CD14-positive monocyte (primary cell): Measurements from ENCODE around the gene RYR3. TPM values are rescaled to one million over a fixed set of nuclear protein-coding genes. Genes with fewer than 3 reads are reported as not detected.

Experiments
- DNase-seq, 3 donors: peaks; one replicate each; pipeline ENCODE4 v3.0.0-alpha.2; 2011 to 2022
- H2AFZ ChIP-seq: 2 replicates; pipeline ENCODE4 v1.6.0; 2012; ENCODE audit warnings: mild to moderate bottlenecking, low read depth, low read length, inconsistent platforms; ENCODE audit not compliant: insufficient read depth, poor library complexity, severe bottlenecking
- H3K27ac ChIP-seq, 2 donors: 1 replicate in 1 of 2; 2 replicates in 1 of 2; pipeline ENCODE4 v1.5.1; 2012 to 2013; ENCODE audit warnings: low read length in 2 of 2, control low read depth in 1 of 2, inconsistent platforms in 1 of 2, low read depth in 1 of 2, mild to moderate bottlenecking in 1 of 2
- H3K27me3 ChIP-seq, 2 donors: one replicate each; pipeline versions ENCODE4 v1.6.0 to v1.6.1; 2011 to 2013; ENCODE audit warnings: low read length in 2 of 2; ENCODE audit not compliant: control insufficient read depth in 2 of 2, insufficient read depth in 2 of 2
- H3K36me3 ChIP-seq, 2 donors: replicated peaks in 1 of 2; 1 replicate in 1 of 2; 2 replicates in 1 of 2; pipeline versions ENCODE4 v1.5.1 to v1.6.1; 2012 to 2013; ENCODE audit warnings: low read length in 2 of 2, control low read depth in 1 of 2, inconsistent platforms in 1 of 2, mild to moderate bottlenecking in 1 of 2; ENCODE audit not compliant: insufficient read depth in 2 of 2, control insufficient read depth in 1 of 2
- H3K4me1 ChIP-seq, 2 donors: 1 replicate in 1 of 2; 2 replicates in 1 of 2; pipeline versions ENCODE4 v1.5.1 to v1.6.1; 2012 to 2013; ENCODE audit warnings: low read length in 2 of 2, control low read depth in 1 of 2, inconsistent platforms in 1 of 2, mild to moderate bottlenecking in 1 of 2, moderate library complexity in 1 of 2; ENCODE audit not compliant: insufficient read depth in 2 of 2, control insufficient read depth in 1 of 2
- H3K4me2 ChIP-seq: replicated peaks from 2 replicates; pipeline ENCODE3; 2012; ENCODE audit warnings: low read length, moderate library complexity, mild to moderate bottlenecking; ENCODE audit not compliant: poor library complexity, severe bottlenecking; ENCODE audit errors: extremely low read depth
- H3K4me3 ChIP-seq, 3 experiments: fragments of 200-600 bp in 1 of 3; sonication (generic) in 1 of 3; replicated peaks in 1 of 3; 1 replicate in 2 of 3; 2 replicates in 1 of 3; pipeline ENCODE4 v1.5.1; 2011 to 2013; ENCODE audit warnings: low read length in 3 of 3, mild to moderate bottlenecking in 3 of 3, control low read depth in 2 of 3, low read depth in 2 of 3, inconsistent platforms in 1 of 3, moderate library complexity in 1 of 3
- H3K79me2 ChIP-seq: 2 replicates; pipeline ENCODE4 v1.6.0; 2012; ENCODE audit warnings: mild to moderate bottlenecking, control low read depth, inconsistent platforms, low read length, moderate library complexity; ENCODE audit not compliant: insufficient read depth
- H3K9ac ChIP-seq: 2 replicates; pipeline ENCODE4 v1.6.0; 2017; ENCODE audit warnings: low read length, mild to moderate bottlenecking; ENCODE audit not compliant: insufficient read depth, poor library complexity, severe bottlenecking
- H3K9me3 ChIP-seq, 2 donors: replicated peaks in 1 of 2; 1 replicate in 1 of 2; 2 replicates in 1 of 2; pipeline versions ENCODE4 v1.5.1 to v1.6.1; 2012 to 2013; ENCODE audit warnings: low read length in 2 of 2, control low read depth in 1 of 2; ENCODE audit not compliant: control insufficient read depth in 1 of 2, insufficient read depth in 1 of 2
- H4K20me1 ChIP-seq: 2 replicates; pipeline ENCODE4 v1.6.0; 2012; ENCODE audit warnings: mild to moderate bottlenecking, low read length, control low read depth, moderate library complexity; ENCODE audit not compliant: insufficient read depth
- H3K27ac Mint-ChIP-seq, 7 donors: one replicate each; pipeline ENCODE4 v1.8.0; 2020; ENCODE audit warnings: mild to moderate bottlenecking in 7 of 7, mixed read lengths in 7 of 7, moderate library complexity in 6 of 7, inconsistent platforms in 2 of 7
- H3K27me3 Mint-ChIP-seq, 3 donors: one replicate each; pipeline ENCODE4 v1.8.0; 2021 to 2022; ENCODE audit warnings: low read depth in 3 of 3, mild to moderate bottlenecking in 3 of 3, mixed read lengths in 3 of 3, moderate library complexity in 3 of 3, inconsistent platforms in 1 of 3
- H3K36me3 Mint-ChIP-seq, 2 donors: one replicate each; pipeline ENCODE4 v1.8.0; 2020; ENCODE audit warnings: mixed read lengths in 2 of 2, inconsistent platforms in 1 of 2, mild to moderate bottlenecking in 1 of 2
- H3K4me1 Mint-ChIP-seq: one replicate; pipeline ENCODE4 v1.8.0; 2020; ENCODE audit warnings: mild to moderate bottlenecking, mixed read lengths
- H3K4me3 Mint-ChIP-seq, 2 donors: one replicate each; pipeline ENCODE4 v1.8.0; 2020; ENCODE audit warnings: mild to moderate bottlenecking in 2 of 2, mixed read lengths in 2 of 2, moderate library complexity in 1 of 2
- H3K9me3 Mint-ChIP-seq, 7 donors: one replicate each; pipeline ENCODE4 v1.8.0; 2020 to 2022; ENCODE audit warnings: mixed read lengths in 7 of 7, mild to moderate bottlenecking in 6 of 7, moderate library complexity in 6 of 7, inconsistent platforms in 2 of 7
- CTCF ChIP-seq: fragments of 200-600 bp; IDR thresholded peaks from one replicate; pipeline ENCODE4 v1.8.0; 2022; ENCODE audit warnings: antibody characterized with exemption, mild to moderate bottlenecking
- WGBS: methylation state at CpG from one replicate; pipeline ENCODE4 v1.1.5; 2013; ENCODE audit warnings: missing lambda C conversion rate; ENCODE audit not compliant: insufficient coverage; 5-methylcytosine and 5-hydroxymethylcytosine counted together
- intact Hi-C, 2 donors: fragments of 100-400 bp; cut with micrococcal nuclease; formaldehyde crosslinking; loops; one replicate each; pipeline versions ENCODE4 v1.15.0 to v1.15.1; 2023
- polyA plus RNA-seq, 3 donors: library from polyadenylated mRNA; depleted of rRNA in 1 of 3; unstranded in 2 of 3; stranded (reverse) in 1 of 3; fragments of 300-500 nt in 2 of 3; fragments of >200 nt in 1 of 3; fragmentation: Illumina TruSeq in 2 of 3; gene quantifications; 1 replicate in 2 of 3; 2 replicates in 1 of 3; pipeline ENCODE4 v1.2.3, GENCODE V29; 2012 to 2021

The RYR3 gene
- polyA plus RNA-seq, 3 donors: not detected

- H3K36me3 ChIP-seq: no peaks in the 10 kb centered on the region
- no peaks in the 10 kb centered on the region for H3K27me3 ChIP-seq
- no peaks in the 10 kb centered on the region for H3K36me3 Mint-ChIP-seq
- intact Hi-C loops: no loop called here
- no peak overlapping the region for H3K27ac Mint-ChIP-seq
- no peaks in the 10 kb centered on the region for H3K4me1 ChIP-seq
- peaks cover 0 to 3% of the 10 kb centered on the region in 2 donors for H3K9me3 ChIP-seq
- peaks cover 0 to 2% (median 0%) of the 10 kb centered on the region in 3 donors for H3K27me3 Mint-ChIP-seq
- H3K79me2 ChIP-seq: no peaks in the 10 kb centered on the region
- no peak overlapping the region for H3K27ac ChIP-seq
- H3K4me1 Mint-ChIP-seq: no peaks in the 10 kb centered on the region
- peaks cover 0 to 3% (median 0%) of the 10 kb centered on the region in 7 donors for H3K9me3 Mint-ChIP-seq
- H3K4me3 ChIP-seq: no peak overlapping the region
- H3K4me3 Mint-ChIP-seq: no peak overlapping the region
- H3K9ac ChIP-seq: no peak overlapping the region
- no peak overlapping the region for H3K4me2 ChIP-seq
- H2AFZ ChIP-seq: no peak overlapping the region
- TF ChIP-seq CTCF: no peak
- DNase-seq: no peak
- WGBS: 94% methylated on average over 5 of the region's 7 CpGs
- H4K20me1 ChIP-seq: no peaks in the 10 kb centered on the region
These were observed 289.4 kb downstream of the RYR3 start for GRCh38 chr15:33600212-33600611.

GRCh38 chr15:33601461-33601860 lies 290.7 kb downstream of the RYR3 start:
- Mint-ChIP-seq H3K36me3 (no peaks in the 10 kb centered on the region), H3K9me3 (peaks cover 0 to 3% (median 0%) of the 10 kb centered on the region in 7 donors), H3K4me3 (no peak overlapping the region), H3K27ac (no peak overlapping the region), H3K4me1 (no peaks in the 10 kb centered on the region), H3K27me3 (peaks cover 0 to 2% (median 0%) of the 10 kb centered on the region in 3 donors)
- no peak overlapping the region for H3K4me3 ChIP-seq
- H3K36me3 ChIP-seq: no peaks in the 10 kb centered on the region
- intact Hi-C loops: no loop called here
- no peaks in the 10 kb centered on the region for H3K27me3 ChIP-seq
- WGBS: 100% methylated on average over 3 of the region's 4 CpGs
- no peaks in the 10 kb centered on the region for H3K4me1 ChIP-seq
- no peak overlapping the region for H3K27ac ChIP-seq
- no peak overlapping the region for H3K4me2 ChIP-seq
- DNase-seq: no peak
- no peaks in the 10 kb centered on the region for H3K79me2 ChIP-seq
- TF ChIP-seq CTCF: no peak
- no peak overlapping the region for H3K9ac ChIP-seq
- H2AFZ ChIP-seq: no peak overlapping the region
- peaks cover 0 to 3% of the 10 kb centered on the region in 2 donors for H3K9me3 ChIP-seq
- H4K20me1 ChIP-seq: no peaks in the 10 kb centered on the region
